ENCODE data around the gene CLEC10A. TPM values are rescaled to one million over a fixed set of nuclear protein-coding genes. Genes with fewer than 3 reads are reported as not detected.

The CLEC10A gene
- total RNA-seq, 4 donors from 2014 or later = 1.6 to 3.3 (median 1.7) TPM

DNA sequence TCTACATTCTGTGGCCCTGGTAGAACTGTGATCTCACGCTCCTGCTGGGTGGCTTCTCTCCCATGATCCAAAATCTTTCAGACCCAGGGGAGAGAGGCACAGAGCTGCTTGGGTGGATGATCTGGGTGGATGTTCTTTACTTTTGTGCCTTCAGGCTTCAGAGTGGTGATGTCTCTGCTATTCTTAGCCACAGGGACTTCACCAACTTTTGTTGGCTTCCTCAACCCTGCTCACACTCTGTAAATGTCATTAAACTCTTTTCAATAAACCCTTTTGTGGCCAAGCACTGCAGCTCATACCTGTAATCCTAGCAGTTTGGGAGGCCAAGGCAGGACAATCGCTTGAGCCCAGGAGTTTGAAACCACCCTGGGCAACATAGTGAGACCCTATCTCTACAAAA lies 7.6 kb downstream of the CLEC10A start:
- no peak for TF ChIP-seq EP300 (IDR thresholded peaks at IDR 0.05)
- TF ChIP-seq POLR2AphosphoS5 (IDR thresholded peaks at IDR 0.05) = no peak
- no peak for TF ChIP-seq POLR2A (IDR thresholded peaks at IDR 0.05)
- TF ChIP-seq, protein P1, sequence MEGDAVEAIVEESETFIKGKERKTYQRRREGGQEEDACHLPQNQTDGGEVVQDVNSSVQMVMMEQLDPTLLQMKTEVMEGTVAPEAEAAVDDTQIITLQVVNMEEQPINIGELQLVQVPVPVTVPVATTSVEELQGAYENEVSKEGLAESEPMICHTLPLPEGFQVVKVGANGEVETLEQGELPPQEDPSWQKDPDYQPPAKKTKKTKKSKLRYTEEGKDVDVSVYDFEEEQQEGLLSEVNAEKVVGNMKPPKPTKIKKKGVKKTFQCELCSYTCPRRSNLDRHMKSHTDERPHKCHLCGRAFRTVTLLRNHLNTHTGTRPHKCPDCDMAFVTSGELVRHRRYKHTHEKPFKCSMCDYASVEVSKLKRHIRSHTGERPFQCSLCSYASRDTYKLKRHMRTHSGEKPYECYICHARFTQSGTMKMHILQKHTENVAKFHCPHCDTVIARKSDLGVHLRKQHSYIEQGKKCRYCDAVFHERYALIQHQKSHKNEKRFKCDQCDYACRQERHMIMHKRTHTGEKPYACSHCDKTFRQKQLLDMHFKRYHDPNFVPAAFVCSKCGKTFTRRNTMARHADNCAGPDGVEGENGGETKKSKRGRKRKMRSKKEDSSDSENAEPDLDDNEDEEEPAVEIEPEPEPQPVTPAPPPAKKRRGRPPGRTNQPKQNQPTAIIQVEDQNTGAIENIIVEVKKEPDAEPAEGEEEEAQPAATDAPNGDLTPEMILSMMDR (IDR thresholded peaks at IDR 0.05) = no peak
- Histone ChIP-seq H3K4me3 (no peak overlapping the region), H3K9me3 (peaks cover 9% of the 10 kb centered on the region), H3K36me3 (no peaks in the 10 kb centered on the region), H3K27me3 (no peaks in the 10 kb centered on the region), H3K27ac (no peak overlapping the region), H3K4me1 (no peaks in the 10 kb centered on the region)
- WGBS = 51% methylated on average over 2 of the region's 2 CpGs
- no peak for DNase-seq (ENCODE audit: low spot score in 2 of 2)

DNA sequence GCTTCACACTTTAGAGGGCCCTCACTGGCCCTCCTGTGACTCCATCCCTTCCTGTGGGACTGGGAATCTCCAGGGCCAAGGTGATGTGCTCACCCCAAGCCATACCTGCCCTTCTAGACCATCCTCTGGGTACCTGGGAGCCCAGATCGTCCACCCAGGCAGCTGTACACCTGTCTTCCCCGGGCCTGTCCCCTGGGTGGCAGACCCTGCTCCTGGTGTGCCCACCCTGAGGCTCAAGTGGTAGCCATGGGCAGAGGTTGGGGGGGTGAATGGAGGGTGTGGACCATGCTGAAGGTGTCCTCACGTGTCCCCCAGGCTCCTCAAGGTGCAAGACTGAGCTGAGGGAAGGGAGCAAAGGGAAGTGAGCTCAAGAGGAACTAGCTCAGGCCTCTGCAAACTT lies 9.3 kb downstream of the CLEC10A start:
- no peaks in the 10 kb centered on the region for H3K36me3 ChIP-seq
- no peak overlapping the region for H3K4me3 ChIP-seq
- WGBS = 92% methylated on average over 3 of the region's 3 CpGs
- peaks cover 9% of the 10 kb centered on the region for H3K9me3 ChIP-seq
- no peaks in the 10 kb centered on the region for H3K27me3 ChIP-seq
- H3K27ac ChIP-seq = no peak overlapping the region
- no peak for DNase-seq (ENCODE audit: low spot score in 2 of 2)
- no peaks in the 10 kb centered on the region for H3K4me1 ChIP-seq
- TF ChIP-seq, protein P1 (IDR thresholded peaks at IDR 0.05) = no peak
- TF ChIP-seq EP300 (IDR thresholded peaks at IDR 0.05) (no peak), POLR2A (IDR thresholded peaks at IDR 0.05) (no peak), POLR2AphosphoS5 (IDR thresholded peaks at IDR 0.05) (no peak)

DNA sequence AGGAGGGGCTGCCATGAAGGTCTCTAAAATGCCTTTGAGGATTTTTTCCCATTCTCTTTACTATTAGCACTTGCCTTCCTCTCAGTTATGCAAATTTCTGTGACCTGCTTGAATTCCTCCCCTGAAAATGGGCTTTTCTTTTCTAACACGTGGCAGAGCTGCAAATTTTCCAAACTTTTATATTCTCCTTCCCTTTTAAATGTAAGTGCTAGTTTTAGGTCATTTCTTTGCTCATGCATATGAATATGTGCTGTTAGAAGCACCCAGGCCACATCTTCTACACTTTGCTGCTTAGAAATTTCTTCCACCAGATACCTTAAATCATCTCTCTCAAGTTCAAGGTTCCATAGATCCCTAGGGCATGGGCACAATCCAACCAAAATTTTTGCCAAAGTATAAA lies 11.8 kb downstream of the CLEC10A start:
- H3K27ac ChIP-seq = no peak overlapping the region
- H3K4me3 ChIP-seq = no peak overlapping the region
- no peak for TF ChIP-seq EP300 (IDR thresholded peaks at IDR 0.05)
- no peak for TF ChIP-seq POLR2AphosphoS5 (IDR thresholded peaks at IDR 0.05)
- no peak for TF ChIP-seq POLR2A (IDR thresholded peaks at IDR 0.05)
- TF ChIP-seq, protein P1 (IDR thresholded peaks at IDR 0.05) = no peak
- DNase-seq (ENCODE audit: low spot score in 2 of 2) = no peak
- H3K9me3 ChIP-seq = peaks cover 9% of the 10 kb centered on the region
- H3K36me3 ChIP-seq = no peaks in the 10 kb centered on the region
- H3K4me1 ChIP-seq = no peaks in the 10 kb centered on the region
- 46% methylated on average over 1 of the region's 1 CpG for WGBS
- peaks cover 3% of the 10 kb centered on the region for H3K27me3 ChIP-seq

DNA sequence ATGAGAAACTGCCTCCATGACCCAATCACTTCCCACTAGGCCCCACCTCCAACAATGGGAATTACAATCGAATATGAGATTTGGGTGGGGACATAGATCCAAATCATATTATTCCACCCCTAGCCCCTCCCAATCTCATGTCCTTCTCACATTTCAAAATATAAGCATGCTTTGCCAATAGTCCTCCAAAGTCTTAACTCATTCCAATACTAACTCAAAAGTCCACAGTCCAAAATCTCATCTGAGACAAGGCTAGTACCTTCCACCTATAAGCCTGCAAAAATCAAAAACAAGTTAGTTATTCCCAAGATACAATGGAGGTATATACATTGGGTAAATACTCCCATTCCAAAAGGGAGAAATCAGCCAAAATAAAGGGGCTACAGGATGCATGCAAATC lies 12.9 kb downstream of the CLEC10A start:
- TF ChIP-seq, protein P1 (IDR thresholded peaks at IDR 0.05) = no peak
- no peak for TF ChIP-seq POLR2AphosphoS5 (IDR thresholded peaks at IDR 0.05)
- no peak for TF ChIP-seq EP300 (IDR thresholded peaks at IDR 0.05)
- TF ChIP-seq POLR2A (IDR thresholded peaks at IDR 0.05) = no peak
- no peaks in the 10 kb centered on the region for H3K4me1 ChIP-seq
- H3K27ac ChIP-seq = no peak overlapping the region
- H3K36me3 ChIP-seq = no peaks in the 10 kb centered on the region
- H3K4me3 ChIP-seq = no peak overlapping the region
- WGBS = 73% methylated on average over 1 of the region's 1 CpG
- peaks cover 9% of the 10 kb centered on the region for H3K9me3 ChIP-seq
- peaks cover 3% of the 10 kb centered on the region for H3K27me3 ChIP-seq
- no peak for DNase-seq (ENCODE audit: low spot score in 2 of 2)

DNA sequence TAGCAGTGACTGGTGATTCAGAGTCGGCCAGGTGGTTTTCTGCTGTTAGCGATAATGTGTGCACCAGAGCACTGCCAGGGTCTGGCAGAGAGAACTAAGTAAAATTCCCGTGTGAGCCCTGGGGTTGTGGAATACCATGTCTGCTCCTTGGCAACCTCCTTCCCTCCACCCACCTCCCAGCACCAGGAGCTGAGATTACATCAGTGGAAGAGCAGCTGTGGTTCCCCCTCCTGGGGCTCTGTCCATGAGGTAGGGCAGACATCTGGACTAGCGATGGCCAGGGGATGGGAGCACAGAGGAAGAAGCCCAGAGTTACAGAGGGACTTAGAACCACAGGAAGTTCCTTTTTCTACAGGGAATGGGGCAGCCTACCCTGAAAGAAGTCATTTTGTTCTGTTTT lies 15.8 kb downstream of the CLEC10A start:
- no peak overlapping the region for H3K27ac ChIP-seq
- TF ChIP-seq EP300 (IDR thresholded peaks at IDR 0.05) (no peak), POLR2A (IDR thresholded peaks at IDR 0.05) (no peak), POLR2AphosphoS5 (IDR thresholded peaks at IDR 0.05) (no peak)
- TF ChIP-seq, protein P1 (IDR thresholded peaks at IDR 0.05) = no peak
- peaks cover 6% of the 10 kb centered on the region for H3K4me1 ChIP-seq
- H3K27me3 ChIP-seq = peaks cover 3% of the 10 kb centered on the region
- WGBS = 21% methylated on average over 3 of the region's 4 CpGs
- no peak for DNase-seq (ENCODE audit: low spot score in 2 of 2)
- H3K36me3 ChIP-seq = no peaks in the 10 kb centered on the region
- H3K4me3 ChIP-seq = no peak overlapping the region
- peaks cover 9% of the 10 kb centered on the region for H3K9me3 ChIP-seq
